ENCODE results near the gene DSCAML1. TPM values are rescaled to one million over a fixed set of nuclear protein-coding genes. Genes with fewer than 3 reads are reported as not detected.

The DSCAML1 gene
- total RNA-seq, 4 donors from 2014 or later = 0.54 to 1.8 (median 0.99) TPM

GRCh38 chr11:117697319-117697718, 99.7 kb downstream of the DSCAML1 start:
- Histone ChIP-seq H3K36me3 (no peaks in the 10 kb centered on the region), H3K4me1 (no peaks in the 10 kb centered on the region), H3K27ac (no peak overlapping the region), H3K4me3 (replicated peaks in 1 of 3) (no peak overlapping the region), H3K27me3 (no peaks in the 10 kb centered on the region), H3K9me3 (no peaks in the 10 kb centered on the region)
- TF ChIP-seq CTCF (IDR thresholded peaks at IDR 0.05) (no peak), POLR2A (IDR thresholded peaks at IDR 0.05) (no peak)
- intact Hi-C loops (cut with DNase I) = no loop called here
- 78 to 88% methylated on average over 3 of the region's 3 CpGs for WGBS, 2 donors
- DNase-seq = no peak

- intact Hi-C loops (cut with DNase I) = no loop called here
- H3K9me3 ChIP-seq = no peaks in the 10 kb centered on the region
- no peak overlapping the region for H3K27ac ChIP-seq
- H3K4me1 ChIP-seq = no peaks in the 10 kb centered on the region
- 87 to 92% methylated on average over 5 of the region's 5 CpGs for WGBS, 2 donors
- no peaks in the 10 kb centered on the region for H3K36me3 ChIP-seq
- DNase-seq = no peak
- TF ChIP-seq CTCF (IDR thresholded peaks at IDR 0.05) = no peak
- TF ChIP-seq POLR2A (IDR thresholded peaks at IDR 0.05) = no peak
- no peaks in the 10 kb centered on the region for H3K27me3 ChIP-seq
- H3K4me3 ChIP-seq (replicated peaks in 1 of 3) = no peak overlapping the region
Measured at GRCh38 chr11:117696540-117696939, 100.5 kb downstream of the DSCAML1 start.

GRCh38 chr11:117693344-117693743, 103.7 kb downstream of the DSCAML1 start:
- intact Hi-C loops (cut with DNase I) = no loop called here
- no peak overlapping the region for H3K27ac ChIP-seq
- 89 to 92% methylated on average over 3 of the region's 3 CpGs for WGBS, 2 donors

GRCh38 chr11:117691516-117691915, 105.5 kb downstream of the DSCAML1 start:
- Histone ChIP-seq H3K36me3 (no peaks in the 10 kb centered on the region), H3K4me1 (no peaks in the 10 kb centered on the region), H3K9me3 (no peaks in the 10 kb centered on the region), H3K27ac (no peak overlapping the region), H3K27me3 (no peaks in the 10 kb centered on the region), H3K4me3 (replicated peaks in 1 of 3) (no peak overlapping the region)
- intact Hi-C loops (cut with DNase I) = no loop called here
- WGBS, 2 donors = 76 to 81% methylated on average over 10 of the region's 10 CpGs
- no peak for TF ChIP-seq CTCF (IDR thresholded peaks at IDR 0.05)
- no peak for TF ChIP-seq POLR2A (IDR thresholded peaks at IDR 0.05)
- no peak for DNase-seq

More at GRCh38 chr11:117693344-117693743, 103.7 kb downstream of the DSCAML1 start:
- no peaks in the 10 kb centered on the region for H3K9me3 ChIP-seq
- H3K36me3 ChIP-seq = no peaks in the 10 kb centered on the region
- no peak for DNase-seq
- TF ChIP-seq POLR2A (IDR thresholded peaks at IDR 0.05) (no peak), CTCF (IDR thresholded peaks at IDR 0.05) (no peak)
- no peak overlapping the region for H3K4me3 ChIP-seq (replicated peaks in 1 of 3)
- H3K4me1 ChIP-seq = no peaks in the 10 kb centered on the region
- no peaks in the 10 kb centered on the region for H3K27me3 ChIP-seq

GRCh38 chr11:117691218-117691514, 105.8 kb downstream of the DSCAML1 start:
- WGBS, 2 donors = 81% methylated on average over 4 of the region's 4 CpGs
- H3K36me3 ChIP-seq = no peaks in the 10 kb centered on the region
- no peak overlapping the region for H3K27ac ChIP-seq
- TF ChIP-seq CTCF (IDR thresholded peaks at IDR 0.05) = no peak
- H3K27me3 ChIP-seq = no peaks in the 10 kb centered on the region
- H3K9me3 ChIP-seq = no peaks in the 10 kb centered on the region
- intact Hi-C loops (cut with DNase I) = no loop called here
- DNase-seq = no peak
- H3K4me3 ChIP-seq (replicated peaks in 1 of 3) = no peak overlapping the region
- H3K4me1 ChIP-seq = no peaks in the 10 kb centered on the region
